Central memory CD8-positive, alpha-beta T cell (primary cell): ENCODE measurements around the gene S100A3.

ENCODE experiments used
- ATAC-seq: fragments of 150-1000 bp; cut with Tn5 transposase; replicated peaks from 2 replicates; pipeline ENCODE4 v1.10.0; 2022; ENCODE audit warnings: mild to moderate bottlenecking, moderate FRiP score, moderate number of reproducible peaks; ENCODE audit not compliant: poor library complexity, severe bottlenecking; ENCODE audit errors: extremely low read depth
- DNase-seq, 2 donors: peaks; one replicate each; pipeline ENCODE4 v3.0.0; 2021; ENCODE audit warnings: low spot score in 2 of 2
- H3K27ac Mint-ChIP-seq: one replicate; pipeline ENCODE4 v1.8.0; 2022; ENCODE audit warnings: low read depth, mild to moderate bottlenecking, moderate library complexity, mixed read lengths
- H3K27me3 Mint-ChIP-seq: one replicate; pipeline ENCODE4 v1.8.0; 2022; ENCODE audit warnings: mixed read lengths
- H3K36me3 Mint-ChIP-seq: one replicate; pipeline ENCODE4 v1.8.0; 2022; ENCODE audit warnings: mild to moderate bottlenecking, moderate library complexity, mixed read lengths; ENCODE audit not compliant: insufficient read depth
- H3K4me1 Mint-ChIP-seq: one replicate; pipeline ENCODE4 v1.8.0; 2022; ENCODE audit warnings: mixed read lengths
- H3K4me3 Mint-ChIP-seq: one replicate; pipeline ENCODE4 v1.8.0; 2022; ENCODE audit warnings: mild to moderate bottlenecking, moderate library complexity, mixed read lengths
- H3K9me3 Mint-ChIP-seq: one replicate; pipeline ENCODE4 v1.8.0; 2022; ENCODE audit warnings: mixed read lengths

The S100A3 gene

GRCh38 chr1:153505576-153505975 is 43.5 kb downstream of the S100A3 start:
- ATAC-seq: no peak
- no peak overlapping the region for H3K4me3 Mint-ChIP-seq
- DNase-seq: no peak
- H3K4me1 Mint-ChIP-seq: peaks cover under 1% of the 10 kb centered on the region
- H3K27ac Mint-ChIP-seq: no peak overlapping the region
- no peaks in the 10 kb centered on the region for H3K9me3 Mint-ChIP-seq
- H3K27me3 Mint-ChIP-seq: peaks cover 9% of the 10 kb centered on the region
- no peaks in the 10 kb centered on the region for H3K36me3 Mint-ChIP-seq

GRCh38 chr1:153503766-153504165 is 45.3 kb downstream of the S100A3 start:
- DNase-seq (no peak), ATAC-seq (no peak)
- Mint-ChIP-seq H3K9me3 (no peaks in the 10 kb centered on the region), H3K4me1 (no peaks in the 10 kb centered on the region), H3K4me3 (no peak overlapping the region), H3K27me3 (peaks cover 27% of the 10 kb centered on the region), H3K36me3 (no peaks in the 10 kb centered on the region), H3K27ac (no peak overlapping the region)

GRCh38 chr1:153498746-153499145 is 50.3 kb downstream of the S100A3 start:
- Mint-ChIP-seq H3K9me3 (no peaks in the 10 kb centered on the region), H3K27me3 (peaks cover 60% of the 10 kb centered on the region), H3K27ac (no peak overlapping the region), H3K36me3 (no peaks in the 10 kb centered on the region), H3K4me3 (no peak overlapping the region), H3K4me1 (no peaks in the 10 kb centered on the region)
- ATAC-seq: no peak
- DNase-seq: no peak
